Stomach (tissue), 4 donors: ENCODE results near the gene ERC1.

ENCODE experiments used
- EP300 ChIP-seq: sonication (generic); formaldehyde crosslinking; IDR thresholded peaks from one replicate; pipeline ENCODE4 v1.6.1; 2017; ENCODE audit warnings: antibody characterized with exemption
- POLR2A ChIP-seq, 4 donors: fragments of 450-650 bp; IDR thresholded peaks; one replicate each; pipeline ENCODE4 v1.6.1; 2016; ENCODE audit warnings: antibody characterized with exemption in 4 of 4, control low read depth in 2 of 4, mild to moderate bottlenecking in 1 of 4, moderate library complexity in 1 of 4
- POLR2AphosphoS5 ChIP-seq, 3 donors: sonication (generic); formaldehyde crosslinking; IDR thresholded peaks; one replicate each; pipeline ENCODE4 v1.6.1; 2016; ENCODE audit warnings: antibody characterized with exemption in 3 of 3
- TF ChIP-seq, protein P1 (sequence below), 7 experiments: fragments of 450-650 bp in 4 of 7; fragments of 200-600 bp in 3 of 7; sonication (generic) in 3 of 7; IDR thresholded peaks; one replicate each; pipeline ENCODE4 v1.5.1; 2016 to 2019; ENCODE audit warnings: antibody characterized with exemption in 7 of 7, control low read depth in 2 of 7, mild to moderate bottlenecking in 1 of 7

DNA sequence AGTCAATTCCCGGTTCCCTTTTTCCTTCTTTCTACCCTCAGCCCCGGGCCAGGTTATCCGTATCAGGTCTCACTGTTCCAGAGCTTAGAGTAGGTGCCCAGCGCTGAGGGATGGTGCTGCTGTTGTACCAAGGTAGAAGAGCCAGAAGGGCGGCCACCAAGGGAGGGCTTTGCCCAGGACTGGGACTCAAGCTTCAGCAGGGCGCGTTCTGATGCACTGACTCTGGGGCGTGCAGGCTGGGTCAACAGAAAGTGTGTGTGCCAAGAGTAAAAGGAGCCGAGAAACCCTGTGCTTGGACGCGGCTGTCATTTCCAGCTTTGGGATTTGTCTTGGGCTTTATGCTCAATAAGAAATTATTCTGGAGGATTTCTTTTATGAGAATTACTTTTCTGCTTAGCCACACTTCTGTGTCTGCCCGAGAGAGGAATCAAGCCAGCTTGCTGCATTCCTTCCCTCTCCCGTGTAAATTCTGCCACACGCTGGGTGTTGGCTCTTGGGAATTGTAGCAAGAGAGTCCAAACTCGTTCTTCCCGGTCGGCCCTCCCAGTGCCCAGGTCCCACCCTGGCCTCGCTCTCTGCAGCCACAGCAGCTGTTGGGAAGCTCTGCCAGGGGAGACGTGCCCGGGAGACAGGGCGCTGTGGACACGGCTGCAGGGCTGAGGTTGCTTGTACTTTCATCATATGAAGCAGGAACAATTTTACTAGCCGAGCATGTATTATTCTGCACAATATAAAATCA lies 505.3 kb downstream of the ERC1 start:
- TF ChIP-seq, protein P1, sequence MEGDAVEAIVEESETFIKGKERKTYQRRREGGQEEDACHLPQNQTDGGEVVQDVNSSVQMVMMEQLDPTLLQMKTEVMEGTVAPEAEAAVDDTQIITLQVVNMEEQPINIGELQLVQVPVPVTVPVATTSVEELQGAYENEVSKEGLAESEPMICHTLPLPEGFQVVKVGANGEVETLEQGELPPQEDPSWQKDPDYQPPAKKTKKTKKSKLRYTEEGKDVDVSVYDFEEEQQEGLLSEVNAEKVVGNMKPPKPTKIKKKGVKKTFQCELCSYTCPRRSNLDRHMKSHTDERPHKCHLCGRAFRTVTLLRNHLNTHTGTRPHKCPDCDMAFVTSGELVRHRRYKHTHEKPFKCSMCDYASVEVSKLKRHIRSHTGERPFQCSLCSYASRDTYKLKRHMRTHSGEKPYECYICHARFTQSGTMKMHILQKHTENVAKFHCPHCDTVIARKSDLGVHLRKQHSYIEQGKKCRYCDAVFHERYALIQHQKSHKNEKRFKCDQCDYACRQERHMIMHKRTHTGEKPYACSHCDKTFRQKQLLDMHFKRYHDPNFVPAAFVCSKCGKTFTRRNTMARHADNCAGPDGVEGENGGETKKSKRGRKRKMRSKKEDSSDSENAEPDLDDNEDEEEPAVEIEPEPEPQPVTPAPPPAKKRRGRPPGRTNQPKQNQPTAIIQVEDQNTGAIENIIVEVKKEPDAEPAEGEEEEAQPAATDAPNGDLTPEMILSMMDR (IDR thresholded peaks at IDR 0.05) = no peak
- peak in 1 of 3 donors; percentile 2 for TF ChIP-seq POLR2AphosphoS5 (IDR thresholded peaks at IDR 0.05)
- TF ChIP-seq POLR2A (IDR thresholded peaks at IDR 0.05) = no peak
- no peak for TF ChIP-seq EP300
